Activated CD8-positive, alpha-beta memory T cell treated with anti-CD3 and anti-CD28 coated beads, Interleukin-2, amount 50 U/mL, for 24 hours (primary cell): ENCODE data around the gene LYPD6.
"Not testable (repeated sequence)": the region's sequence is repeated elsewhere in the genome, so short reads cannot be mapped to it uniquely, and the experiment has no call there.

ENCODE experiments used
- DNase-seq: peaks from one replicate; pipeline ENCODE4 v3.0.0-alpha.2; 2020; ENCODE audit errors: extremely low read depth

Gene LYPD6

GRCh38 chr2:149330127-149331022, at the start of gene LYPD6:
TSS of gene LYPD6 (plus strand) at chr2:149330587. CDS start at chr2:149437709, 107,122 bp downstream.
- no peak for DNase-seq

GRCh38 chr2:149281441-149281840, 48.9 kb upstream of the LYPD6 start:
- no peak for DNase-seq

- DNase-seq, result no peak
These were observed 39.7 kb upstream of the LYPD6 start for GRCh38 chr2:149290662-149291061.

GRCh38 chr2:149291881-149292280, 38.5 kb upstream of the LYPD6 start:
- DNase-seq, result no peak

GRCh38 chr2:149296031-149296430, 34.4 kb upstream of the LYPD6 start:
- no peak for DNase-seq

GRCh38 chr2:149307014-149307413, 23.4 kb upstream of the LYPD6 start:
- DNase-seq, result no peak

- no peak for DNase-seq
These were observed 20.0 kb upstream of the LYPD6 start for GRCh38 chr2:149310349-149310748.

GRCh38 chr2:149312039-149312438, 18.3 kb upstream of the LYPD6 start:
- DNase-seq, result no peak

- no peak for DNase-seq
These were observed 16.8 kb upstream of the LYPD6 start for GRCh38 chr2:149313512-149313972.

GRCh38 chr2:149314687-149315086, 15.7 kb upstream of the LYPD6 start:
- no peak for DNase-seq

GRCh38 chr2:149315461-149315860, 14.9 kb upstream of the LYPD6 start:
- no peak for DNase-seq

GRCh38 chr2:149318566-149318965, 11.8 kb upstream of the LYPD6 start:
- not testable (repeated sequence) for DNase-seq

GRCh38 chr2:149320362-149320761, 10.0 kb upstream of the LYPD6 start:
- DNase-seq, result no peak

GRCh38 chr2:149329068-149329467, 1.3 kb upstream of the LYPD6 start:
- no peak for DNase-seq

GRCh38 chr2:149329489-149330126, 779 bp upstream of the LYPD6 start:
- no peak for DNase-seq

- DNase-seq, result no peak
These were observed 625 bp downstream of the LYPD6 start for GRCh38 chr2:149331023-149331400.

- no peak for DNase-seq
These were observed 2.0 kb downstream of the LYPD6 start for GRCh38 chr2:149332364-149332763.

- no peak for DNase-seq
These were observed 3.2 kb downstream of the LYPD6 start for GRCh38 chr2:149333636-149334035.

- no peak for DNase-seq
These were observed 3.8 kb downstream of the LYPD6 start for GRCh38 chr2:149334156-149334555.

GRCh38 chr2:149339324-149339723, 8.9 kb downstream of the LYPD6 start:
- no peak for DNase-seq

GRCh38 chr2:149342509-149342908, 12.1 kb downstream of the LYPD6 start:
- DNase-seq, result no peak

- no peak for DNase-seq
These were observed 13.7 kb downstream of the LYPD6 start for GRCh38 chr2:149344105-149344504.

GRCh38 chr2:149346272-149346671, 15.9 kb downstream of the LYPD6 start:
- no peak for DNase-seq
